Measurements from ENCODE around the gene CAMSAP1. TPM values are rescaled to one million over a fixed set of nuclear protein-coding genes. Genes with fewer than 3 reads are reported as not detected.
A peak's percentile ranks its signal among the peaks of the same experiment; 100 is the strongest.

The CAMSAP1 gene, protein sequence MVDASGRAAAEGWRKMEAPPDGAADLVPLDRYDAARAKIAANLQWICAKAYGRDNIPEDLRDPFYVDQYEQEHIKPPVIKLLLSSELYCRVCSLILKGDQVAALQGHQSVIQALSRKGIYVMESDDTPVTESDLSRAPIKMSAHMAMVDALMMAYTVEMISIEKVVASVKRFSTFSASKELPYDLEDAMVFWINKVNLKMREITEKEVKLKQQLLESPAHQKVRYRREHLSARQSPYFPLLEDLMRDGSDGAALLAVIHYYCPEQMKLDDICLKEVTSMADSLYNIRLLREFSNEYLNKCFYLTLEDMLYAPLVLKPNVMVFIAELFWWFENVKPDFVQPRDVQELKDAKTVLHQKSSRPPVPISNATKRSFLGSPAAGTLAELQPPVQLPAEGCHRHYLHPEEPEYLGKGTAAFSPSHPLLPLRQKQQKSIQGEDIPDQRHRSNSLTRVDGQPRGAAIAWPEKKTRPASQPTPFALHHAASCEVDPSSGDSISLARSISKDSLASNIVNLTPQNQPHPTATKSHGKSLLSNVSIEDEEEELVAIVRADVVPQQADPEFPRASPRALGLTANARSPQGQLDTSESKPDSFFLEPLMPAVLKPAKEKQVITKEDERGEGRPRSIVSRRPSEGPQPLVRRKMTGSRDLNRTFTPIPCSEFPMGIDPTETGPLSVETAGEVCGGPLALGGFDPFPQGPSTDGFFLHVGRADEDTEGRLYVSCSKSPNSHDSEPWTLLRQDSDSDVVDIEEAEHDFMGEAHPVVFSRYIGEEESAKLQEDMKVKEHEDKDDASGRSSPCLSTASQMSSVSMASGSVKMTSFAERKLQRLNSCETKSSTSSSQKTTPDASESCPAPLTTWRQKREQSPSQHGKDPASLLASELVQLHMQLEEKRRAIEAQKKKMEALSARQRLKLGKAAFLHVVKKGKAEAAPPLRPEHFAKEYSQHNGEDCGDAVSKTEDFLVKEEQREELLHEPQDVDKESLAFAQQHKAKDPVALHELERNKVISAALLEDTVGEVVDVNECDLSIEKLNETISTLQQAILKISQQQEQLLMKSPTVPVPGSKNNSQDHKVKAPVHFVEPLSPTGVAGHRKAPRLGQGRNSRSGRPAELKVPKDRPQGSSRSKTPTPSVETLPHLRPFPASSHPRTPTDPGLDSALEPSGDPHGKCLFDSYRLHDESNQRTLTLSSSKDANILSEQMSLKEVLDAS (N-terminal part only)
- polyA plus RNA-seq (2013), result 11.5 TPM

- peak within 1 kb of the TSS; percentile 48 to 82 (median 73) for H3K4me3 ChIP-seq (ENCODE audit: control insufficient read depth in 1 of 7, extremely low read depth in 1 of 7, insufficient read depth in 4 of 7, low read depth in 2 of 7, low read length in 6 of 7)
- POLR2A ChIA-PET, result interaction anchor here (0.6 kb wide), 1 partner anchor 1088 kb away, joined by 3 read pairs; no protein-coding TSS in a partner anchor
- DNase-seq, result peak; percentile 90 to 95 (median 94)
- H3K27me3 ChIP-seq (replicated peaks in 2 of 5; ENCODE audit: control insufficient read depth in 4 of 5, insufficient read depth in 5 of 5, low read length in 4 of 5), result peaks cover 0 to 2% (median 0%) of the 10 kb centered on the region in 5 experiments
- peak within 1 kb of the TSS in 1 of 2 experiments; percentile 43 for H3K27ac ChIP-seq (ENCODE audit: insufficient read depth in 1 of 2, low read depth in 1 of 2, low read length in 2 of 2, poor library complexity in 1 of 2, severe bottlenecking in 2 of 2)
- peaks cover 0 to 3% (median 2%) of the 10 kb centered on the region in 5 experiments for H3K9me3 ChIP-seq (ENCODE audit: control extremely low read depth in 1 of 5, control insufficient read depth in 4 of 5, insufficient read depth in 2 of 5, low read depth in 1 of 5, low read length in 4 of 5)
- peaks cover 12 to 28% (median 20%) of the 10 kb centered on the region in 4 experiments for H3K4me1 ChIP-seq (ENCODE audit: control extremely low read depth in 1 of 4, control insufficient read depth in 4 of 4, insufficient read depth in 4 of 4, low read length in 3 of 4)
- CTCF ChIA-PET, result no interaction called here
- WGBS (ENCODE audit: insufficient coverage), result 0% methylated on average over 38 of the region's 91 CpGs
- H3K36me3 ChIP-seq (ENCODE audit: control insufficient read depth in 4 of 4, insufficient read depth in 4 of 4, low read length in 3 of 4), result peaks cover 0 to 17% (median 7%) of the 10 kb centered on the region in 4 experiments
These were observed at the start of gene CAMSAP1 for GRCh38 chr9:135907431-135908092. TSS of gene CAMSAP1 (minus strand) at chr9:135907546. CDS start at chr9:135907159, 387 bp downstream.

DNA sequence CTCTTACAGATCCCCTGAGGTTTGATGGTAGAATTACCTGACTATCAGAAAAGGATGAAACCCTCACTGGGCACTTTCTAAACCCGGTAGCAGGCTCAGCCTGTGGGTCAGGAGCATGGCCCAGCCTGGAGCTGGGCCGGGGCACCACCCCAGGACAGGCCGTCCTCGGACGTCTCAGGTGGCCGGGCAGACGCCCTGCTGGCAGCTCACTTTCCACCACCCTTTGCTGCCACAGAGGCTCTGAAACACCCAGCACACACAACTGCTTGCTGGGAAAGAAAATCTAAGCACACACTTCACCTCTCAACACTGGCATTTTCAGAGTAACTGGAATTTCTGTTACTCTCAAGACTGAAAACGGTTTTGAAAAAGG is 49.4 kb upstream of the CAMSAP1 start:
- Histone ChIP-seq H3K27me3 (replicated peaks in 2 of 5; ENCODE audit: control insufficient read depth in 4 of 5, insufficient read depth in 5 of 5, low read length in 4 of 5) (no peaks in the 10 kb centered on the region), H3K4me1 (ENCODE audit: control extremely low read depth in 1 of 4, control insufficient read depth in 4 of 4, insufficient read depth in 4 of 4, low read length in 3 of 4) (peaks cover 9 to 29% (median 26%) of the 10 kb centered on the region in 4 experiments), H3K27ac (ENCODE audit: insufficient read depth in 1 of 2, low read depth in 1 of 2, low read length in 2 of 2, poor library complexity in 1 of 2, severe bottlenecking in 2 of 2) (peak overlapping the region in 1 of 2 experiments; percentile 79), H3K36me3 (ENCODE audit: control insufficient read depth in 4 of 4, insufficient read depth in 4 of 4, low read length in 3 of 4) (peaks cover 7 to 34% (median 20%) of the 10 kb centered on the region in 4 experiments), H3K4me3 (ENCODE audit: control insufficient read depth in 1 of 7, extremely low read depth in 1 of 7, insufficient read depth in 4 of 7, low read depth in 2 of 7, low read length in 6 of 7) (no peak overlapping the region), H3K9me3 (ENCODE audit: control extremely low read depth in 1 of 5, control insufficient read depth in 4 of 5, insufficient read depth in 2 of 5, low read depth in 1 of 5, low read length in 4 of 5) (no peaks in the 10 kb centered on the region)
- POLR2A ChIA-PET, result no interaction called here
- WGBS (ENCODE audit: insufficient coverage), result 100% methylated on average over 6 of the region's 8 CpGs
- DNase-seq, result no peak
- CTCF ChIA-PET, result no interaction called here

GRCh38 chr9:135955934-135956801 is 48.8 kb upstream of the CAMSAP1 start:
- no peaks in the 10 kb centered on the region for H3K9me3 ChIP-seq (ENCODE audit: control extremely low read depth in 1 of 5, control insufficient read depth in 4 of 5, insufficient read depth in 2 of 5, low read depth in 1 of 5, low read length in 4 of 5)
- H3K27me3 ChIP-seq (replicated peaks in 2 of 5; ENCODE audit: control insufficient read depth in 4 of 5, insufficient read depth in 5 of 5, low read length in 4 of 5), result no peaks in the 10 kb centered on the region
- CTCF ChIA-PET, result interaction anchor here (0.8 to 1.7 kb wide), 4 partner anchors 10 to 166 kb away, joined by 3 to 7 read pairs (median 4); no protein-coding TSS in a partner anchor
- H3K4me1 ChIP-seq (ENCODE audit: control extremely low read depth in 1 of 4, control insufficient read depth in 4 of 4, insufficient read depth in 4 of 4, low read length in 3 of 4), result peaks cover 6 to 23% (median 22%) of the 10 kb centered on the region in 4 experiments
- 93% methylated on average over 18 of the region's 32 CpGs for WGBS (ENCODE audit: insufficient coverage)
- POLR2A ChIA-PET, result no interaction called here
- no peak overlapping the region for H3K4me3 ChIP-seq (ENCODE audit: control insufficient read depth in 1 of 7, extremely low read depth in 1 of 7, insufficient read depth in 4 of 7, low read depth in 2 of 7, low read length in 6 of 7)
- H3K36me3 ChIP-seq (ENCODE audit: control insufficient read depth in 4 of 4, insufficient read depth in 4 of 4, low read length in 3 of 4), result peaks cover 7 to 35% (median 20%) of the 10 kb centered on the region in 4 experiments
- peak overlapping the region in 1 of 2 experiments; percentile 79 for H3K27ac ChIP-seq (ENCODE audit: insufficient read depth in 1 of 2, low read depth in 1 of 2, low read length in 2 of 2, poor library complexity in 1 of 2, severe bottlenecking in 2 of 2)
- no peak for DNase-seq

DNA sequence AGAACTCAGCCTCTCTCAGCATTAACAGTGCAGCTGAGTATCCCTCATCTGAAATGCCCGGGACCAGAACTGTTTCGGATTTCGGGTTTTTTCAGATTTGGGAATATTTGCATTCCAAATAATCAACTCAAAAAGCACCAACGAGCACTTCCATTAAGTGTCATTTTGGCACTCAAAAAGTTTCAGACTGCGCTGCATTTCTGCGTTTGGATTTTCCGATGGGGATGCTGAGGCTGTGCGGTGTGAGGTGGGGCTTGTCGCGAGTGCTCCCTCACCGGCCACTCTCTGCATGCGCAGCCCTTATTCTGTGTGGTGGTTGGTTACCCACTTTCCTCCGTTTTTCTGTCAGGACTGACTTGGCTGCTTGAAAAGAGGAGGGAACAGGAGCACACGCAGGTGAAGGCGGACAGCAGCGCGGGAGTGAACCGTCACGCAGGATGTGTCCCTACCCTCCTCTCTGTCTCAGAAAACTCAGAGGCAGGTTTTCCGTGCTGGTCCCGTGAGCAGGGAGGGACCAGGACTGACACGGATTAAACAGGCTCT is 45.4 kb upstream of the CAMSAP1 start:
- Histone ChIP-seq H3K27ac (ENCODE audit: insufficient read depth in 1 of 2, low read depth in 1 of 2, low read length in 2 of 2, poor library complexity in 1 of 2, severe bottlenecking in 2 of 2) (no peak overlapping the region), H3K4me3 (ENCODE audit: control insufficient read depth in 1 of 7, extremely low read depth in 1 of 7, insufficient read depth in 4 of 7, low read depth in 2 of 7, low read length in 6 of 7) (no peak overlapping the region), H3K9me3 (ENCODE audit: control extremely low read depth in 1 of 5, control insufficient read depth in 4 of 5, insufficient read depth in 2 of 5, low read depth in 1 of 5, low read length in 4 of 5) (no peaks in the 10 kb centered on the region), H3K36me3 (ENCODE audit: control insufficient read depth in 4 of 4, insufficient read depth in 4 of 4, low read length in 3 of 4) (peaks cover 7 to 56% (median 42%) of the 10 kb centered on the region in 4 experiments), H3K27me3 (replicated peaks in 2 of 5; ENCODE audit: control insufficient read depth in 4 of 5, insufficient read depth in 5 of 5, low read length in 4 of 5) (no peaks in the 10 kb centered on the region), H3K4me1 (ENCODE audit: control extremely low read depth in 1 of 4, control insufficient read depth in 4 of 4, insufficient read depth in 4 of 4, low read length in 3 of 4) (no peaks in the 10 kb centered on the region)
- WGBS (ENCODE audit: insufficient coverage), result 98% methylated on average over 21 of the region's 22 CpGs
- POLR2A ChIA-PET, result no interaction called here
- no peak for DNase-seq
- CTCF ChIA-PET, result interaction anchor here (1.0 kb wide), 1 partner anchor 12 kb away, joined by 3 read pairs; no protein-coding TSS in a partner anchor

GRCh38 chr9:135951889-135952663 is 44.7 kb upstream of the CAMSAP1 start:
- Histone ChIP-seq H3K4me1 (ENCODE audit: control extremely low read depth in 1 of 4, control insufficient read depth in 4 of 4, insufficient read depth in 4 of 4, low read length in 3 of 4) (no peaks in the 10 kb centered on the region), H3K27me3 (replicated peaks in 2 of 5; ENCODE audit: control insufficient read depth in 4 of 5, insufficient read depth in 5 of 5, low read length in 4 of 5) (no peaks in the 10 kb centered on the region), H3K36me3 (ENCODE audit: control insufficient read depth in 4 of 4, insufficient read depth in 4 of 4, low read length in 3 of 4) (peaks cover 7 to 61% (median 47%) of the 10 kb centered on the region in 4 experiments), H3K9me3 (ENCODE audit: control extremely low read depth in 1 of 5, control insufficient read depth in 4 of 5, insufficient read depth in 2 of 5, low read depth in 1 of 5, low read length in 4 of 5) (no peaks in the 10 kb centered on the region), H3K4me3 (ENCODE audit: control insufficient read depth in 1 of 7, extremely low read depth in 1 of 7, insufficient read depth in 4 of 7, low read depth in 2 of 7, low read length in 6 of 7) (no peak overlapping the region), H3K27ac (ENCODE audit: insufficient read depth in 1 of 2, low read depth in 1 of 2, low read length in 2 of 2, poor library complexity in 1 of 2, severe bottlenecking in 2 of 2) (peak overlapping the region in 1 of 2 experiments; percentile 50)
- DNase-seq, result peak in 1 of 3 donors; percentile 39
- POLR2A ChIA-PET, result interaction anchor here (0.6 kb wide), 1 partner anchor 129 kb away, joined by 3 read pairs; no protein-coding TSS in a partner anchor
- WGBS (ENCODE audit: insufficient coverage), result 95% methylated on average over 18 of the region's 18 CpGs
- CTCF ChIA-PET, result interaction anchor here (1.0 kb wide), 1 partner anchor 11 kb away, joined by 3 read pairs; no protein-coding TSS in a partner anchor

All from common myeloid progenitor, CD34-positive (primary cell).